Endothelial cell of umbilical vein (primary cell): ENCODE data around the gene PRF1. TPM values are rescaled to one million over a fixed set of nuclear protein-coding genes. Genes with fewer than 3 reads are reported as not detected.

ENCODE experiments used
- BruUV-seq: library from RNA; stranded (reverse); fragments of 400-500 nt; replicated peaks from 2 replicates; lab custom pipeline; 2021; lab: Mats Ljungman, UMichigan
- CTCF ChIA-PET: fragments of 300-600, 350-600 bp; sonication (Branson Sonifier 250); formaldehyde crosslinking; loops from one replicate; lab custom pipeline; 2021; ENCODE audit warnings: antibody characterized with exemption, inconsistent platforms; lab: Charles Lee
- POLR2A ChIA-PET: fragments of 300-600, 350-600 bp; sonication (Branson Sonifier 250); formaldehyde crosslinking; loops from one replicate; lab custom pipeline; 2021; ENCODE audit warnings: antibody characterized with exemption, inconsistent platforms; lab: Charles Lee
- DNase-seq: peaks from one replicate; pipeline ENCODE4 v3.0.0-alpha.2; 2011; ENCODE audit warnings: low read depth, low spot score
- FAIRE-seq: peaks from 2 replicates; lab custom pipeline; 2011; peaks lifted over from hg19 to GRCh38; lab: Jason Lieb, UNC
- H2AFZ ChIP-seq: 2 replicates; pipeline ENCODE4 v1.6.0; 2012; ENCODE audit warnings: low read depth, low read length, control low read depth, inconsistent platforms
- H3K27ac ChIP-seq: 2 replicates; pipeline ENCODE4 v1.5.1; 2011; ENCODE audit warnings: low read depth, mild to moderate bottlenecking, control low read depth, low read length, moderate library complexity; ENCODE audit not compliant: insufficient read depth
- H3K27me3 ChIP-seq, 2 experiments: 2 replicates each; pipeline versions ENCODE4 v1.6.0 to v1.6.1; 2011; ENCODE audit warnings: low read length in 2 of 2, mixed read lengths in 1 of 2; ENCODE audit not compliant: control insufficient read depth in 2 of 2, insufficient read depth in 2 of 2
- H3K36me3 ChIP-seq, 2 experiments: 2 replicates in 1 of 2; 3 replicates in 1 of 2; pipeline ENCODE4 v1.5.1; 2011; ENCODE audit warnings: low read length in 2 of 2, mild to moderate bottlenecking in 1 of 2, moderate library complexity in 1 of 2; ENCODE audit not compliant: control insufficient read depth in 2 of 2, insufficient read depth in 2 of 2; ENCODE audit errors: extremely low read depth in 1 of 2
- H3K4me1 ChIP-seq: 3 replicates; pipeline ENCODE4 v1.5.1; 2011; ENCODE audit warnings: mild to moderate bottlenecking, low read length; ENCODE audit not compliant: control insufficient read depth, insufficient read depth; ENCODE audit errors: extremely low read depth
- H3K4me2 ChIP-seq: 2 replicates; pipeline ENCODE4 v1.6.1; 2011; ENCODE audit warnings: low read length, control low read depth, mixed read lengths; ENCODE audit not compliant: insufficient read depth
- H3K4me3 ChIP-seq, 3 experiments: fragments of 200-600 bp in 1 of 3; sonication (generic), shearing (Covaris generic) in 1 of 3; replicated peaks in 1 of 3; 2 replicates each; pipeline ENCODE4 v1.5.1; 2011 to 2016; ENCODE audit warnings: control low read depth in 3 of 3, low read length in 3 of 3, mild to moderate bottlenecking in 2 of 3, inconsistent platforms in 1 of 3, low read depth in 1 of 3, moderate library complexity in 1 of 3; ENCODE audit not compliant: insufficient read depth in 1 of 3
- H3K79me2 ChIP-seq: 2 replicates; pipeline ENCODE4 v1.6.0; 2012; ENCODE audit warnings: low read length, inconsistent platforms; ENCODE audit not compliant: control insufficient read depth, insufficient read depth
- H3K9ac ChIP-seq: replicated peaks from 2 replicates; pipeline ENCODE3; 2011; ENCODE audit warnings: low read length, control low read depth; ENCODE audit not compliant: insufficient read depth; ENCODE audit errors: extremely low read depth
- H3K9me1 ChIP-seq: replicated peaks from 3 replicates; pipeline ENCODE4 v1.6.0; 2011; ENCODE audit warnings: mild to moderate bottlenecking, low read length; ENCODE audit not compliant: control insufficient read depth, insufficient read depth; ENCODE audit errors: extremely low read depth
- H3K9me3 ChIP-seq: replicated peaks from 2 replicates; pipeline ENCODE4 v1.5.1; 2012; ENCODE audit warnings: low read length, inconsistent platforms; ENCODE audit not compliant: control insufficient read depth, insufficient read depth
- H4K20me1 ChIP-seq: replicated peaks from 2 replicates; pipeline ENCODE3; 2011; ENCODE audit warnings: mild to moderate bottlenecking, low read length; ENCODE audit not compliant: control insufficient read depth, insufficient read depth; ENCODE audit errors: extremely low read depth
- CTCF ChIP-seq, 2 donors: IDR thresholded peaks; 1 replicate in 1 of 2; 2 replicates in 1 of 2; pipeline ENCODE4 v1.5.1; 2011; ENCODE audit warnings: low read length in 2 of 2, mild to moderate bottlenecking in 2 of 2, moderate library complexity in 2 of 2, control low read depth in 1 of 2, inconsistent platforms in 1 of 2, low read depth in 1 of 2; ENCODE audit not compliant: insufficient read depth in 1 of 2; ENCODE audit errors: extremely low read depth in 1 of 2
- EZH2 ChIP-seq: IDR thresholded peaks from 2 replicates; pipeline ENCODE4 v1.6.1; 2012; ENCODE audit warnings: borderline replicate concordance, low read depth, mild to moderate bottlenecking, moderate library complexity, low read length, inconsistent platforms; ENCODE audit not compliant: severe bottlenecking
- FOS ChIP-seq: IDR thresholded peaks from 2 replicates; pipeline ENCODE4 v1.6.1; 2011; ENCODE audit warnings: mild to moderate bottlenecking, low read length, moderate library complexity, borderline replicate concordance; ENCODE audit not compliant: insufficient read depth
- GATA2 ChIP-seq: IDR thresholded peaks from 2 replicates; pipeline ENCODE4 v1.7.0; 2011; ENCODE audit warnings: low read depth, mild to moderate bottlenecking, moderate library complexity, mixed read lengths, low read length; ENCODE audit not compliant: insufficient read length, insufficient read depth
- JUN ChIP-seq: IDR thresholded peaks from 2 replicates; pipeline ENCODE4 v1.6.1; 2011; ENCODE audit warnings: borderline replicate concordance, low read depth; ENCODE audit not compliant: insufficient read length, insufficient read depth
- MAX ChIP-seq: IDR thresholded peaks from 2 replicates; pipeline ENCODE4 v1.6.1; 2011; ENCODE audit not compliant: insufficient read depth, insufficient read length
- MYC ChIP-seq: IDR thresholded peaks from one replicate; pipeline ENCODE4 v1.6.1; 2011; ENCODE audit warnings: mild to moderate bottlenecking, low read depth, low read length
- POLR2A ChIP-seq: IDR thresholded peaks from 2 replicates; pipeline ENCODE4 v1.6.1; 2012; ENCODE audit warnings: low read depth, mild to moderate bottlenecking, control low read depth, low read length
- POLR2AphosphoS5 ChIP-seq: IDR thresholded peaks from 2 replicates; pipeline ENCODE4 v1.6.1; 2012; ENCODE audit warnings: low read depth, mild to moderate bottlenecking, control low read depth, low read length, moderate library complexity; ENCODE audit not compliant: insufficient read depth
- dilution Hi-C: fragments of 300-500 bp; cut with MboI; formaldehyde crosslinking; loops from one replicate; pipeline ENCODE4 v1.15.0; 2019; ENCODE audit warnings: low sequenced_read_pairs; ENCODE audit not compliant: extremely low pct_ligation_motif_present
- intact Hi-C: fragments of 100-400 bp; cut with micrococcal nuclease; formaldehyde crosslinking; loops from one replicate; pipeline ENCODE4 v1.10.0; 2022
- polyA plus RNA-seq, 4 experiments: library from polyadenylated mRNA; depleted of rRNA in 3 of 4; stranded (reverse) in 3 of 4; unstranded in 1 of 4; fragments of >200 nt; gene quantifications; 2 replicates each; pipeline versions ENCODE4 v1.2.1 to v1.2.3, GENCODE V29; 2011 to 2012; ENCODE audit warnings: missing spikeins in 1 of 4
- total RNA-seq: library from RNA; stranded (reverse); gene quantifications from 2 replicates; pipeline ENCODE4 v1.2.3, GENCODE V29; 2021

Gene PRF1
- total and polyA plus RNA-seq, 2 donors (not counting 3 experiments of a cell fraction or from before 2014, with no cell fraction given), result not detected

- Histone ChIP-seq H3K79me2 (no peaks in the 10 kb centered on the region), H3K4me3 (no peak overlapping the region), H3K9me1 (no peaks in the 10 kb centered on the region), H3K4me1 (no peaks in the 10 kb centered on the region), H4K20me1 (no peaks in the 10 kb centered on the region), H3K9me3 (no peaks in the 10 kb centered on the region), H3K27me3 (no peaks in the 10 kb centered on the region), H2AFZ (no peak overlapping the region), H3K27ac (no peak overlapping the region), H3K36me3 (no peaks in the 10 kb centered on the region), H3K4me2 (no peak overlapping the region), H3K9ac (no peak overlapping the region)
- intact Hi-C loops (loop anchor here (2.0 kb wide), 1 partner anchor 201 kb away; no protein-coding TSS in a partner anchor), dilution Hi-C loops (no loop called here)
- ChIA-PET POLR2A (no interaction called here), CTCF (no interaction called here)
- no TSS peak for BruUV-seq
- TF ChIP-seq MAX (no peak), CTCF (IDR thresholded peaks at IDR 0.05; ENCODE audit: extremely low read depth in 1 of 2, insufficient read depth in 1 of 2, low read depth in 1 of 2, low read length in 2 of 2) (no peak), EZH2 (no peak), MYC (no peak), POLR2A (no peak), GATA2 (no peak), POLR2AphosphoS5 (no peak), JUN (no peak), FOS (no peak)
- no peak for DNase-seq
- no peak for FAIRE-seq
Observed at GRCh38 chr10:70557876-70558275, 44.7 kb downstream of the PRF1 start.
